ENCODE measurements around the gene LIME1. TPM values are rescaled to one million over a fixed set of nuclear protein-coding genes. Genes with fewer than 3 reads are reported as not detected.

Gene LIME1
- total RNA-seq, 1 experiment from 2014 or later = 27.4 TPM

- H3K9me2 ChIP-seq (ENCODE audit: insufficient read depth) = no peaks in the 10 kb centered on the region
- DNase-seq (ENCODE audit: low read depth, low spot score) = no peak
- no TSS peak for BruUV-seq (replicated peaks)
- no peak overlapping the region for H3K4me2 ChIP-seq (ENCODE audit: low read length)
- TF ChIP-seq EZH2phosphoT487 (IDR thresholded peaks at IDR 0.05; ENCODE audit: borderline replicate concordance) (no peak), ELF1 (IDR thresholded peaks at IDR 0.05; ENCODE audit: borderline replicate concordance, low read depth) (no peak), SP1 (IDR thresholded peaks at IDR 0.05; ENCODE audit: low read depth) (no peak), ZFX (IDR thresholded peaks at IDR 0.05) (no peak)
- H3K79me2 ChIP-seq (ENCODE audit: insufficient read depth, low read length) = no peaks in the 10 kb centered on the region
- ChIA-PET RAD21 (ENCODE audit: low non-redundant PET in 1 of 2, low total read pairs in 2 of 2, uncharacterized antibody in 2 of 2, unreplicated experiment in 2 of 2) (interaction anchor here in 1 of 2 experiments (1.0 kb wide), 1 partner anchor 188 kb away, joined by 3 read pairs; no protein-coding TSS in a partner anchor), POLR2A (no interaction called here), CTCF (interaction anchor here (0.8 to 1.5 kb wide), 5 partner anchors 8 to 25 kb away, joined by 3 read pairs; no protein-coding TSS in a partner anchor)
- no peaks in the 10 kb centered on the region for H3K36me3 ChIP-seq (ENCODE audit: control insufficient read depth in 1 of 2, insufficient read depth in 2 of 2, low read length in 2 of 2)
- intact Hi-C loops (cut with micrococcal nuclease) = loop anchor here (2.0 to 10.0 kb wide), 2 partner anchors 79 to 189 kb away; partner anchors contain the start of genes SAMD10 and TPD52L2
- peaks cover 14 to 18% of the 10 kb centered on the region in 2 experiments; a peak in 3 of 4 replicates for H3K4me1 ChIP-seq (ENCODE audit: control insufficient read depth in 1 of 2, insufficient read depth in 2 of 2, low read length in 2 of 2)
- no peaks in the 10 kb centered on the region for H3K27me3 ChIP-seq (ENCODE audit: insufficient read depth, low read length)
- no peak overlapping the region for H3K4me3 ChIP-seq (replicated peaks in 1 of 2; ENCODE audit: low read depth in 1 of 2, low read length in 2 of 2)
- no peak for ATAC-seq
- H2AFZ ChIP-seq (ENCODE audit: low read depth, low read length, poor library complexity, severe bottlenecking) = no peak overlapping the region
- no peaks in the 10 kb centered on the region for H3K9me3 ChIP-seq (ENCODE audit: control insufficient read depth in 1 of 2, insufficient read depth in 1 of 2, low read depth in 1 of 2, low read length in 2 of 2)
- H4K20me1 ChIP-seq (ENCODE audit: insufficient read depth) = no peaks in the 10 kb centered on the region
- H3K27ac ChIP-seq (ENCODE audit: low read depth, low read length) = no peak overlapping the region
- H3K9ac ChIP-seq (ENCODE audit: low read length) = no peak overlapping the region
Observed at GRCh38 chr20:63785691-63786131, 49.2 kb downstream of the LIME1 start.

- no peak overlapping the region for H3K9ac ChIP-seq (ENCODE audit: low read length)
- H3K27me3 ChIP-seq (ENCODE audit: insufficient read depth, low read length) = no peaks in the 10 kb centered on the region
- no peak overlapping the region for H3K27ac ChIP-seq (ENCODE audit: low read depth, low read length)
- BruUV-seq (replicated peaks) = no TSS peak
- ChIA-PET CTCF (no interaction called here), POLR2A (no interaction called here), RAD21 (ENCODE audit: low non-redundant PET in 1 of 2, low total read pairs in 2 of 2, uncharacterized antibody in 2 of 2, unreplicated experiment in 2 of 2) (no interaction called here)
- TF ChIP-seq SIN3A (IDR thresholded peaks at IDR 0.05; ENCODE audit: low read depth) = no peak
- TF ChIP-seq, protein P1, sequence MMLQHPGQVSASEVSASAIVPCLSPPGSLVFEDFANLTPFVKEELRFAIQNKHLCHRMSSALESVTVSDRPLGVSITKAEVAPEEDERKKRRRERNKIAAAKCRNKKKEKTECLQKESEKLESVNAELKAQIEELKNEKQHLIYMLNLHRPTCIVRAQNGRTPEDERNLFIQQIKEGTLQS (IDR thresholded peaks at IDR 0.05) = no peak
- TF ChIP-seq MAX (IDR thresholded peaks at IDR 0.05) = no peak
- no peak for DNase-seq (ENCODE audit: low read depth, low spot score)
- intact Hi-C loops (cut with micrococcal nuclease) = loop anchor here (2.0 to 10.0 kb wide), 2 partner anchors 77 to 187 kb away; partner anchors contain the start of genes SAMD10 and TPD52L2
- no peak overlapping the region for H3K4me3 ChIP-seq (replicated peaks in 1 of 2; ENCODE audit: low read depth in 1 of 2, low read length in 2 of 2)
- no peak for ATAC-seq
- no peaks in the 10 kb centered on the region for H3K9me3 ChIP-seq (ENCODE audit: control insufficient read depth in 1 of 2, insufficient read depth in 1 of 2, low read depth in 1 of 2, low read length in 2 of 2)
- H3K36me3 ChIP-seq (ENCODE audit: control insufficient read depth in 1 of 2, insufficient read depth in 2 of 2, low read length in 2 of 2) = no peaks in the 10 kb centered on the region
- no peaks in the 10 kb centered on the region for H4K20me1 ChIP-seq (ENCODE audit: insufficient read depth)
- H3K79me2 ChIP-seq (ENCODE audit: insufficient read depth, low read length) = no peaks in the 10 kb centered on the region
- peaks cover 5% of the 10 kb centered on the region in 2 experiments; a peak in 3 of 4 replicates for H3K4me1 ChIP-seq (ENCODE audit: control insufficient read depth in 1 of 2, insufficient read depth in 2 of 2, low read length in 2 of 2)
- no peaks in the 10 kb centered on the region for H3K9me2 ChIP-seq (ENCODE audit: insufficient read depth)
- H3K4me2 ChIP-seq (ENCODE audit: low read length) = no peak overlapping the region
- H2AFZ ChIP-seq (ENCODE audit: low read depth, low read length, poor library complexity, severe bottlenecking) = no peak overlapping the region
Observed at GRCh38 chr20:63787302-63787701, 50.8 kb downstream of the LIME1 start.
